T-cell (primary cell): ENCODE measurements around the gene MED27. TPM values are rescaled to one million over a fixed set of nuclear protein-coding genes. Genes with fewer than 3 reads are reported as not detected.
A peak's percentile ranks its signal among the peaks of the same experiment; 100 is the strongest.

Experiments
- ATAC-seq, 4 experiments: fragments of 200-7000 bp in 3 of 4; fragments of 150-1000 bp in 1 of 4; cut with Tn5 transposase; replicated peaks in 1 of 4; 1 replicate in 3 of 4; 2 replicates in 1 of 4; pipeline ENCODE4 v1.10.0; 2021; ENCODE audit warnings: moderate library complexity in 3 of 4, mild to moderate bottlenecking in 2 of 4, moderate number of reproducible peaks in 1 of 4
- CTCF ChIA-PET, 2 donors: fragments of 300-600 bp; sonication (Branson Sonifier 250); formaldehyde crosslinking; loops; one replicate each; lab custom pipeline; 2022; ENCODE audit warnings: antibody characterized with exemption in 2 of 2; lab: Charles Lee
- POLR2A ChIA-PET, 2 donors: fragments of 300-600 bp; sonication (Branson Sonifier 250); formaldehyde crosslinking; loops; one replicate each; lab custom pipeline; 2022; ENCODE audit warnings: antibody characterized with exemption in 2 of 2; lab: Charles Lee
- DNase-seq, 35 experiments: peaks; one replicate each; pipeline versions ENCODE4 v3.0.0 to v3.0.0-alpha.2; 2013 to 2023
- H3K27ac ChIP-seq: one replicate; pipeline ENCODE4 v1.5.1; 2013; ENCODE audit warnings: low read length
- H3K27me3 ChIP-seq, 2 experiments: replicated peaks in 1 of 2; 1 replicate in 1 of 2; 2 replicates in 1 of 2; pipeline versions ENCODE4 v1.6.1 to v1.7.0; 2013; ENCODE audit warnings: low read length in 1 of 2, mixed read lengths in 1 of 2; ENCODE audit not compliant: control insufficient read depth in 2 of 2, insufficient read depth in 2 of 2; ENCODE audit errors: extremely low read depth in 1 of 2
- H3K36me3 ChIP-seq, 2 donors: 1 replicate in 1 of 2; 2 replicates in 1 of 2; pipeline versions ENCODE4 v1.6.1 to v1.7.0; 2013; ENCODE audit warnings: low read length in 1 of 2; ENCODE audit not compliant: control insufficient read depth in 2 of 2, insufficient read depth in 1 of 2; ENCODE audit errors: extremely low read depth in 1 of 2
- H3K4me1 ChIP-seq, 2 experiments: 1 replicate in 1 of 2; 2 replicates in 1 of 2; pipeline versions ENCODE4 v1.6.1 to v1.7.0; 2013; ENCODE audit warnings: low read length in 2 of 2, mixed read lengths in 1 of 2; ENCODE audit not compliant: insufficient read depth in 2 of 2, control insufficient read depth in 1 of 2; ENCODE audit errors: extremely low read depth in 1 of 2
- H3K4me3 ChIP-seq, 2 donors: 1 replicate in 1 of 2; 2 replicates in 1 of 2; pipeline versions ENCODE4 v1.5.1 to v1.7.0; 2013; ENCODE audit warnings: mild to moderate bottlenecking in 2 of 2, low read length in 1 of 2, moderate library complexity in 1 of 2; ENCODE audit not compliant: control insufficient read depth in 1 of 2; ENCODE audit errors: extremely low read depth in 1 of 2
- H3K9me3 ChIP-seq: 2 replicates; pipeline ENCODE4 v1.7.0; 2013
- H3K27ac Mint-ChIP-seq, 2 donors: one replicate each; pipeline ENCODE4 v1.8.0; 2020 to 2021; ENCODE audit warnings: mild to moderate bottlenecking in 2 of 2, mixed read lengths in 2 of 2
- H3K27me3 Mint-ChIP-seq, 2 donors: one replicate each; pipeline ENCODE4 v1.8.0; 2021 to 2022; ENCODE audit warnings: mixed read lengths in 2 of 2
- H3K36me3 Mint-ChIP-seq: one replicate; pipeline ENCODE4 v1.8.0; 2021; ENCODE audit warnings: mixed read lengths
- H3K4me1 Mint-ChIP-seq, 3 donors: one replicate each; pipeline ENCODE4 v1.8.0; 2020 to 2022; ENCODE audit warnings: mixed read lengths in 3 of 3, mild to moderate bottlenecking in 1 of 3
- H3K4me3 Mint-ChIP-seq, 3 donors: one replicate each; pipeline ENCODE4 v1.8.0; 2020 to 2022; ENCODE audit warnings: mild to moderate bottlenecking in 3 of 3, mixed read lengths in 3 of 3, moderate library complexity in 3 of 3
- H3K9me3 Mint-ChIP-seq, 3 donors: one replicate each; pipeline ENCODE4 v1.8.0; 2020 to 2022; ENCODE audit warnings: mixed read lengths in 3 of 3
- WGBS: methylation state at CpG from one replicate; pipeline ENCODE4 v1.1.5; 2013; ENCODE audit warnings: missing lambda C conversion rate; ENCODE audit not compliant: insufficient coverage; 5-methylcytosine and 5-hydroxymethylcytosine counted together
- total RNA-seq, 35 experiments: library from RNA in 6 of 35; stranded (reverse) in 6 of 35; fragments of 120-200 nt in 1 of 35; gene quantifications; one replicate each; pipeline versions ENCODE4 v1.2.1 to v1.2.4 and lab custom pipeline; 2013 to 2026

The MED27 gene
- total RNA-seq, 5 donors from 2014 or later (not counting 1 experiment from before 2014, with no cell fraction given), result 15.0 to 26.7 (median 17.6) TPM

GRCh38 chr9:131858147-131858546 is 221.5 kb downstream of the MED27 start:
- no peak overlapping the region for H3K4me3 ChIP-seq
- peaks cover 4 to 15% of the 10 kb centered on the region in 2 donors for H3K36me3 ChIP-seq
- no peak overlapping the region for H3K27ac ChIP-seq
- CTCF ChIA-PET, result no interaction called here
- H3K27me3 Mint-ChIP-seq, result no peaks in the 10 kb centered on the region
- WGBS, result 96% methylated on average over 10 of the region's 12 CpGs
- H3K9me3 ChIP-seq, result no peaks in the 10 kb centered on the region
- H3K27me3 ChIP-seq, result no peaks in the 10 kb centered on the region
- H3K4me1 Mint-ChIP-seq, result no peaks in the 10 kb centered on the region
- POLR2A ChIA-PET, result no interaction called here
- no peak overlapping the region for H3K27ac Mint-ChIP-seq
- ATAC-seq (no peak), DNase-seq (no peak)
- no peaks in the 10 kb centered on the region for H3K9me3 Mint-ChIP-seq
- peaks cover 35% of the 10 kb centered on the region for H3K36me3 Mint-ChIP-seq
- no peak overlapping the region for H3K4me3 Mint-ChIP-seq
- no peaks in the 10 kb centered on the region for H3K4me1 ChIP-seq

GRCh38 chr9:131856105-131856504 is 223.6 kb downstream of the MED27 start:
- CTCF ChIA-PET, result no interaction called here
- Mint-ChIP-seq H3K27ac (no peak overlapping the region), H3K27me3 (no peaks in the 10 kb centered on the region), H3K9me3 (no peaks in the 10 kb centered on the region), H3K4me1 (no peaks in the 10 kb centered on the region), H3K36me3 (peaks cover 20% of the 10 kb centered on the region), H3K4me3 (no peak overlapping the region)
- no peaks in the 10 kb centered on the region for H3K4me1 ChIP-seq
- H3K9me3 ChIP-seq, result no peaks in the 10 kb centered on the region
- peaks cover 0 to 2% of the 10 kb centered on the region in 2 experiments for H3K27me3 ChIP-seq
- ATAC-seq (no peak), DNase-seq (no peak)
- POLR2A ChIA-PET, result no interaction called here
- no peak overlapping the region for H3K4me3 ChIP-seq
- WGBS, result 91% methylated on average over 17 of the region's 21 CpGs
- no peak overlapping the region for H3K27ac ChIP-seq
- peaks cover 0 to 12% of the 10 kb centered on the region in 2 donors for H3K36me3 ChIP-seq

- H3K27ac ChIP-seq, result no peak overlapping the region
- ATAC-seq (no peak), DNase-seq (no peak)
- CTCF ChIA-PET, result no interaction called here
- no peak overlapping the region for H3K4me3 ChIP-seq
- no peak overlapping the region for H3K27ac Mint-ChIP-seq
- 89% methylated on average over 17 of the region's 21 CpGs for WGBS
- no peaks in the 10 kb centered on the region for H3K9me3 Mint-ChIP-seq
- no peak overlapping the region for H3K4me3 Mint-ChIP-seq
- H3K4me1 ChIP-seq, result no peaks in the 10 kb centered on the region
- no peaks in the 10 kb centered on the region for H3K4me1 Mint-ChIP-seq
- H3K27me3 ChIP-seq, result peaks cover 0 to 2% of the 10 kb centered on the region in 2 experiments
- no peaks in the 10 kb centered on the region for H3K9me3 ChIP-seq
- no peaks in the 10 kb centered on the region for H3K27me3 Mint-ChIP-seq
- H3K36me3 Mint-ChIP-seq, result peaks cover 11% of the 10 kb centered on the region
- POLR2A ChIA-PET, result no interaction called here
- peaks cover 0 to 7% of the 10 kb centered on the region in 2 donors for H3K36me3 ChIP-seq
Observed at GRCh38 chr9:131854896-131855613, 224.6 kb downstream of the MED27 start.

- peaks cover 0 to 1% of the 10 kb centered on the region in 2 donors for H3K36me3 ChIP-seq
- H3K4me1 ChIP-seq, result no peaks in the 10 kb centered on the region
- no peaks in the 10 kb centered on the region for H3K4me1 Mint-ChIP-seq
- H3K27ac ChIP-seq, result no peak overlapping the region
- no peak overlapping the region for H3K27ac Mint-ChIP-seq
- no peaks in the 10 kb centered on the region for H3K9me3 Mint-ChIP-seq
- peaks cover 0 to 2% of the 10 kb centered on the region in 2 experiments for H3K27me3 ChIP-seq
- ATAC-seq, result no peak
- DNase-seq, result no peak
- peaks cover 4% of the 10 kb centered on the region for H3K36me3 Mint-ChIP-seq
- POLR2A ChIA-PET, result no interaction called here
- H3K27me3 Mint-ChIP-seq, result no peaks in the 10 kb centered on the region
- no peak overlapping the region for H3K4me3 Mint-ChIP-seq
- H3K4me3 ChIP-seq, result no peak overlapping the region
- CTCF ChIA-PET, result no interaction called here
- WGBS, result 46% methylated on average over 6 of the region's 8 CpGs
- H3K9me3 ChIP-seq, result no peaks in the 10 kb centered on the region
Observed at GRCh38 chr9:131854334-131854733, 225.3 kb downstream of the MED27 start.

- DNase-seq, result peak in 1 of 35 experiments; percentile 11
- no peaks in the 10 kb centered on the region for H3K4me1 ChIP-seq
- H3K27ac ChIP-seq, result no peak overlapping the region
- POLR2A ChIA-PET, result no interaction called here
- Mint-ChIP-seq H3K9me3 (no peaks in the 10 kb centered on the region), H3K27me3 (no peaks in the 10 kb centered on the region), H3K4me1 (no peaks in the 10 kb centered on the region), H3K36me3 (peaks cover 4% of the 10 kb centered on the region), H3K4me3 (no peak overlapping the region), H3K27ac (no peak overlapping the region)
- ATAC-seq, result peak in 1 of 4 experiments; percentile 37
- peaks cover 0 to 6% of the 10 kb centered on the region in 2 experiments for H3K27me3 ChIP-seq
- H3K4me3 ChIP-seq, result no peak overlapping the region
- whole genome bisulfite sequencing, result 58% methylated on average over 5 of the region's 7 CpGs
- CTCF ChIA-PET, result no interaction called here
- H3K36me3 ChIP-seq, result no peaks in the 10 kb centered on the region
- no peaks in the 10 kb centered on the region for H3K9me3 ChIP-seq
Observed at GRCh38 chr9:131853434-131853833, 226.2 kb downstream of the MED27 start.

GRCh38 chr9:131851414-131851813 is 228.3 kb downstream of the MED27 start:
- Mint-ChIP-seq H3K27me3 (no peaks in the 10 kb centered on the region), H3K36me3 (peaks cover 4% of the 10 kb centered on the region), H3K4me3 (no peak overlapping the region), H3K4me1 (no peaks in the 10 kb centered on the region), H3K9me3 (no peaks in the 10 kb centered on the region), H3K27ac (no peak overlapping the region)
- no peak for DNase-seq
- ATAC-seq, result no peak
- Histone ChIP-seq H3K4me1 (no peaks in the 10 kb centered on the region), H3K4me3 (no peak overlapping the region), H3K36me3 (no peaks in the 10 kb centered on the region), H3K27me3 (peaks cover 0 to 10% of the 10 kb centered on the region in 2 experiments), H3K27ac (no peak overlapping the region), H3K9me3 (no peaks in the 10 kb centered on the region)
- 47% methylated on average over 6 of the region's 7 CpGs for WGBS
- POLR2A ChIA-PET, result no interaction called here
- CTCF ChIA-PET, result no interaction called here
